H1 (cell line): ENCODE results near the gene C1orf116. TPM values are rescaled to one million over a fixed set of nuclear protein-coding genes. Genes with fewer than 3 reads are reported as not detected.

Source experiments
- CREB1 ChIP-seq: IDR thresholded peaks from 2 replicates; pipeline ENCODE4 v1.6.1; 2012; ENCODE audit warnings: inconsistent platforms
- SIX5 ChIP-seq: IDR thresholded peaks from 2 replicates; pipeline ENCODE4 v1.6.1; 2011; ENCODE audit warnings: mild to moderate bottlenecking, low read depth, low read length
- TAF7 ChIP-seq: optimal IDR thresholded peaks from 2 replicates; pipeline ENCODE3; 2011; ENCODE audit warnings: low read depth, mild to moderate bottlenecking, inconsistent platforms, low read length, moderate library complexity, borderline replicate concordance
- TCF12 ChIP-seq: IDR thresholded peaks from 2 replicates; pipeline ENCODE4 v1.6.1; 2011; ENCODE audit warnings: low read depth, mild to moderate bottlenecking, low read length
- YY1 ChIP-seq: IDR thresholded peaks from 2 replicates; pipeline ENCODE4 v1.6.1; 2011; ENCODE audit warnings: low read depth, mild to moderate bottlenecking, low read length
- polyA plus RNA-seq, 7 experiments: library from polyadenylated mRNA; depleted of rRNA in 3 of 7; stranded (reverse) in 5 of 7; unstranded in 2 of 7; fragments of >200 nt in 5 of 7; fragments of 200-250 nt in 2 of 7; gene quantifications; 1 replicate in 5 of 7; 2 replicates in 1 of 7; 4 replicates in 1 of 7; pipeline versions ENCODE4 v1.2.1 to v1.2.3, GENCODE V29; 2011 to 2013; ENCODE audit warnings: missing spikeins in 2 of 7, mixed read lengths in 2 of 7
- total RNA-seq: library from RNA; stranded (reverse); fragmentation: NEBNext Ultra II Directional; extraction: Animal tissue kit (Norgen Biotek cat#: 25700); gene quantifications from 2 replicates; pipeline ENCODE4 v1.2.1, GENCODE V29; 2021
- TF ChIP-seq, protein P1 (sequence below): fragments of 300-600 bp; sonication (generic); IDR thresholded peaks from 2 replicates; pipeline ENCODE4 v1.7.1; 2012; ENCODE audit warnings: low read length, moderate library complexity, mild to moderate bottlenecking, inconsistent platforms; ENCODE audit not compliant: insufficient replicate concordance
- TF ChIP-seq, protein P2 (sequence below): IDR thresholded peaks from 2 replicates; pipeline ENCODE4 v1.6.1; 2012; ENCODE audit warnings: inconsistent platforms

C1orf116 gene
- total and polyA plus RNA-seq, 2 of the 8 experiments (the other 6 are each of a cell fraction or from before 2014, with no cell fraction given), result 2.2 to 3.9 TPM

DNA sequence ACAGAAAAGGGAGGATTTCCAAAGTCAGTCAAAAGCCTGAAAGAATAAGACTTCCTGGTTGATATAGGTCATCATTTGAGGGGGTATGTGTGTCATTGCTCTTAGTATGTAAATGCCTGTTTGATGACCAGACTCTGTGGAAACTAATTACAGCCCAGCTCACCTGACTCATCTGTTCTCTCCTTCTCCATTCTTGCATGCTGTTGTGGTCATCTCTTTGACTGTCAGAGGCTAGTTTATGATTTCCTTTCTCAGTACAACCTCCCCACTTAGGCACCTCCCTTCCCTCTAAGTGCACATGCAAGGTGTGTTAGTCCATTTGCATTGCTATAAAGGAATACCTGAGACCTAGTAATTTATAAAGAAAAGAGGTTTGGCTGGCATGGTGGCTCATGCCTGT is 2.4 kb upstream of the C1orf116 start (continued):
- TF ChIP-seq, protein P1, sequence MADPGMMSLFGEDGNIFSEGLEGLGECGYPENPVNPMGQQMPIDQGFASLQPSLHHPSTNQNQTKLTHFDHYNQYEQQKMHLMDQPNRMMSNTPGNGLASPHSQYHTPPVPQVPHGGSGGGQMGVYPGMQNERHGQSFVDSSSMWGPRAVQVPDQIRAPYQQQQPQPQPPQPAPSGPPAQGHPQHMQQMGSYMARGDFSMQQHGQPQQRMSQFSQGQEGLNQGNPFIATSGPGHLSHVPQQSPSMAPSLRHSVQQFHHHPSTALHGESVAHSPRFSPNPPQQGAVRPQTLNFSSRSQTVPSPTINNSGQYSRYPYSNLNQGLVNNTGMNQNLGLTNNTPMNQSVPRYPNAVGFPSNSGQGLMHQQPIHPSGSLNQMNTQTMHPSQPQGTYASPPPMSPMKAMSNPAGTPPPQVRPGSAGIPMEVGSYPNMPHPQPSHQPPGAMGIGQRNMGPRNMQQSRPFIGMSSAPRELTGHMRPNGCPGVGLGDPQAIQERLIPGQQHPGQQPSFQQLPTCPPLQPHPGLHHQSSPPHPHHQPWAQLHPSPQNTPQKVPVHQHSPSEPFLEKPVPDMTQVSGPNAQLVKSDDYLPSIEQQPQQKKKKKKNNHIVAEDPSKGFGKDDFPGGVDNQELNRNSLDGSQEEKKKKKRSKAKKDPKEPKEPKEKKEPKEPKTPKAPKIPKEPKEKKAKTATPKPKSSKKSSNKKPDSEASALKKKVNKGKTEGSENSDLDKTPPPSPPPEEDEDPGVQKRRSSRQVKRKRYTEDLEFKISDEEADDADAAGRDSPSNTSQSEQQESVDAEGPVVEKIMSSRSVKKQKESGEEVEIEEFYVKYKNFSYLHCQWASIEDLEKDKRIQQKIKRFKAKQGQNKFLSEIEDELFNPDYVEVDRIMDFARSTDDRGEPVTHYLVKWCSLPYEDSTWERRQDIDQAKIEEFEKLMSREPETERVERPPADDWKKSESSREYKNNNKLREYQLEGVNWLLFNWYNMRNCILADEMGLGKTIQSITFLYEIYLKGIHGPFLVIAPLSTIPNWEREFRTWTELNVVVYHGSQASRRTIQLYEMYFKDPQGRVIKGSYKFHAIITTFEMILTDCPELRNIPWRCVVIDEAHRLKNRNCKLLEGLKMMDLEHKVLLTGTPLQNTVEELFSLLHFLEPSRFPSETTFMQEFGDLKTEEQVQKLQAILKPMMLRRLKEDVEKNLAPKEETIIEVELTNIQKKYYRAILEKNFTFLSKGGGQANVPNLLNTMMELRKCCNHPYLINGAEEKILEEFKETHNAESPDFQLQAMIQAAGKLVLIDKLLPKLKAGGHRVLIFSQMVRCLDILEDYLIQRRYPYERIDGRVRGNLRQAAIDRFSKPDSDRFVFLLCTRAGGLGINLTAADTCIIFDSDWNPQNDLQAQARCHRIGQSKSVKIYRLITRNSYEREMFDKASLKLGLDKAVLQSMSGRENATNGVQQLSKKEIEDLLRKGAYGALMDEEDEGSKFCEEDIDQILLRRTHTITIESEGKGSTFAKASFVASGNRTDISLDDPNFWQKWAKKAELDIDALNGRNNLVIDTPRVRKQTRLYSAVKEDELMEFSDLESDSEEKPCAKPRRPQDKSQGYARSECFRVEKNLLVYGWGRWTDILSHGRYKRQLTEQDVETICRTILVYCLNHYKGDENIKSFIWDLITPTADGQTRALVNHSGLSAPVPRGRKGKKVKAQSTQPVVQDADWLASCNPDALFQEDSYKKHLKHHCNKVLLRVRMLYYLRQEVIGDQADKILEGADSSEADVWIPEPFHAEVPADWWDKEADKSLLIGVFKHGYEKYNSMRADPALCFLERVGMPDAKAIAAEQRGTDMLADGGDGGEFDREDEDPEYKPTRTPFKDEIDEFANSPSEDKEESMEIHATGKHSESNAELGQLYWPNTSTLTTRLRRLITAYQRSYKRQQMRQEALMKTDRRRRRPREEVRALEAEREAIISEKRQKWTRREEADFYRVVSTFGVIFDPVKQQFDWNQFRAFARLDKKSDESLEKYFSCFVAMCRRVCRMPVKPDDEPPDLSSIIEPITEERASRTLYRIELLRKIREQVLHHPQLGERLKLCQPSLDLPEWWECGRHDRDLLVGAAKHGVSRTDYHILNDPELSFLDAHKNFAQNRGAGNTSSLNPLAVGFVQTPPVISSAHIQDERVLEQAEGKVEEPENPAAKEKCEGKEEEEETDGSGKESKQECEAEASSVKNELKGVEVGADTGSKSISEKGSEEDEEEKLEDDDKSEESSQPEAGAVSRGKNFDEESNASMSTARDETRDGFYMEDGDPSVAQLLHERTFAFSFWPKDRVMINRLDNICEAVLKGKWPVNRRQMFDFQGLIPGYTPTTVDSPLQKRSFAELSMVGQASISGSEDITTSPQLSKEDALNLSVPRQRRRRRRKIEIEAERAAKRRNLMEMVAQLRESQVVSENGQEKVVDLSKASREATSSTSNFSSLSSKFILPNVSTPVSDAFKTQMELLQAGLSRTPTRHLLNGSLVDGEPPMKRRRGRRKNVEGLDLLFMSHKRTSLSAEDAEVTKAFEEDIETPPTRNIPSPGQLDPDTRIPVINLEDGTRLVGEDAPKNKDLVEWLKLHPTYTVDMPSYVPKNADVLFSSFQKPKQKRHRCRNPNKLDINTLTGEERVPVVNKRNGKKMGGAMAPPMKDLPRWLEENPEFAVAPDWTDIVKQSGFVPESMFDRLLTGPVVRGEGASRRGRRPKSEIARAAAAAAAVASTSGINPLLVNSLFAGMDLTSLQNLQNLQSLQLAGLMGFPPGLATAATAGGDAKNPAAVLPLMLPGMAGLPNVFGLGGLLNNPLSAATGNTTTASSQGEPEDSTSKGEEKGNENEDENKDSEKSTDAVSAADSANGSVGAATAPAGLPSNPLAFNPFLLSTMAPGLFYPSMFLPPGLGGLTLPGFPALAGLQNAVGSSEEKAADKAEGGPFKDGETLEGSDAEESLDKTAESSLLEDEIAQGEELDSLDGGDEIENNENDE, result no peak
- TF ChIP-seq TAF7 (no peak), CREB1 (no peak), TCF12 (no peak), SIX5 (no peak), YY1 (no peak)
- TF ChIP-seq, protein P2, sequence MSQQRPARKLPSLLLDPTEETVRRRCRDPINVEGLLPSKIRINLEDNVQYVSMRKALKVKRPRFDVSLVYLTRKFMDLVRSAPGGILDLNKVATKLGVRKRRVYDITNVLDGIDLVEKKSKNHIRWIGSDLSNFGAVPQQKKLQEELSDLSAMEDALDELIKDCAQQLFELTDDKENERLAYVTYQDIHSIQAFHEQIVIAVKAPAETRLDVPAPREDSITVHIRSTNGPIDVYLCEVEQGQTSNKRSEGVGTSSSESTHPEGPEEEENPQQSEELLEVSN, result no peak
